ENCODE results near the gene SUMO3. TPM values are rescaled to one million over a fixed set of nuclear protein-coding genes. Genes with fewer than 3 reads are reported as not detected.

Gene SUMO3
- total RNA-seq, 2 experiments from 2014 or later: 60.3 to 85.5 TPM

DNA sequence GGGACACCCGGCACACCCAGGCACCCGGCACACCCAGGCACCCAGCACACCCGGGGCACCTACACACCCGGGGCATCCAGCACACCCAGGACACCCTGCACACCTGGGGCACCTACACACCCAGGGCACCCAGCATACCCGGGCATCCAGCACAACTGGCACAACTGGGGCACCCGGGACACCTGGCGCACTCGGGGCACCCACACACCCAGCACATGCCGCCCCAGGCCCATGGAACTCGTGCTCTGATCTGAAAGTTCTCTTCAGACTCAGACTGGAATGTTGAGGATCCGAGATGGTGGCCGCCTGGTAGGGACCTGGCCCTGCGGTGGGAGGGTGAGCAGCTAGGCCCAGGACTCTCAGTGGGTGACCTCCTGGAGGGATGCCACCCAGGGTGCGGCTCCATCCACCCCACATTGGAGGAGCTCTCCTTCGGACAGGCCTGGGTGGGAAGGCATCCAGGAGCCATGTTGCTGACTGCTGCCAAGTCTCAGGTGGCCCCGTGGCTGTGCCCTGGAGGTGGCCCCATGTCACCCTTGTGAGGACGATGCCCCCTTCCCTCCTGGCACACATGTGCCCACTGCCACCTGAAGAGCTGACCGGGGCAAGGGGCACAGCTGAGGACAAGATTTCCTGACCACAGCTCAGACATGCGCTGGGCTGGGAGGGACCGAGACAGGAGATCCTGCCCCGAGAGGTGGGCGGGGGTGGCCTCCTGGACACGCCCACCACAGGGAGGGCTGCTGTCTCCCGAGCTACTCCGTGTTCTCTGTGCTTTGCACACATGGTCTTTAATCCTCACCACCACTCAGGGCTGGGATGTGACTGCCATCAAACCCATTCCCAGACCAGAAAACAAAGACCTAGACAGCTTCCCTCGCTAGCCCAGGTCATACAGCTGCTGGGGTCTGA, 53.3 kb downstream of the SUMO3 start:
- Histone ChIP-seq H3K79me2 (ENCODE audit: insufficient read depth, low read depth, low read length) (no peaks in the 10 kb centered on the region), H3K27ac (ENCODE audit: low read depth, low read length, poor library complexity, severe bottlenecking) (no peak overlapping the region), H3K36me3 (ENCODE audit: insufficient read depth, low read length) (peaks cover 8% of the 10 kb centered on the region; the same call in 1 of the 2 replicates), H3K4me2 (ENCODE audit: low read length) (no peak overlapping the region), H3K9me2 (ENCODE audit: insufficient read depth, low read length) (no peaks in the 10 kb centered on the region), H4K20me1 (ENCODE audit: insufficient read depth, low read length) (no peaks in the 10 kb centered on the region), H2AFZ (ENCODE audit: low read length) (no peak overlapping the region), H3K4me1 (ENCODE audit: insufficient read depth, low read length, poor library complexity, severe bottlenecking) (no peaks in the 10 kb centered on the region), H3K9me3 (ENCODE audit: low read length) (no peaks in the 10 kb centered on the region), H3K4me3 (ENCODE audit: low read depth, low read length, poor library complexity, severe bottlenecking) (no peak overlapping the region)
- CTCF ChIA-PET (ENCODE audit: unreplicated experiment): interaction anchor here (0.6 kb wide), 1 partner anchor 115 kb away, joined by 3 read pairs; no protein-coding TSS in a partner anchor
- no peak for DNase-seq (ENCODE audit: low spot score)
- BruUV-seq (replicated peaks): no TSS peak
- no peak for TF ChIP-seq EZH2phosphoT487 (IDR thresholded peaks at IDR 0.05; ENCODE audit: borderline replicate concordance, low read depth, low read length)
- TF ChIP-seq CTCF (conservative IDR thresholded peaks at IDR 0.05; ENCODE audit: low read length): no peak
- intact Hi-C loops (cut with micrococcal nuclease; ENCODE audit: unreplicated experiment): no loop called here
- POLR2A ChIA-PET: no interaction called here

GRCh38 chr21:44763451-44764318, 54.2 kb downstream of the SUMO3 start:
- intact Hi-C loops (cut with micrococcal nuclease; ENCODE audit: unreplicated experiment): no loop called here
- Histone ChIP-seq H3K4me1 (ENCODE audit: insufficient read depth, low read length, poor library complexity, severe bottlenecking) (no peaks in the 10 kb centered on the region), H3K27ac (ENCODE audit: low read depth, low read length, poor library complexity, severe bottlenecking) (no peak overlapping the region), H4K20me1 (ENCODE audit: insufficient read depth, low read length) (no peaks in the 10 kb centered on the region), H3K9me2 (ENCODE audit: insufficient read depth, low read length) (no peaks in the 10 kb centered on the region), H3K4me3 (ENCODE audit: low read depth, low read length, poor library complexity, severe bottlenecking) (no peak overlapping the region), H3K4me2 (ENCODE audit: low read length) (no peak overlapping the region), H3K79me2 (ENCODE audit: insufficient read depth, low read depth, low read length) (no peaks in the 10 kb centered on the region), H3K9me3 (ENCODE audit: low read length) (no peaks in the 10 kb centered on the region), H2AFZ (ENCODE audit: low read length) (no peak overlapping the region), H3K36me3 (ENCODE audit: insufficient read depth, low read length) (peaks cover 5% of the 10 kb centered on the region; the same call in 1 of the 2 replicates)
- no TSS peak for BruUV-seq (replicated peaks)
- ChIA-PET CTCF (ENCODE audit: unreplicated experiment) (interaction anchor here (0.6 kb wide), 2 partner anchors 403 to 409 kb away, joined by 3 to 4 read pairs; no protein-coding TSS in a partner anchor), POLR2A (no interaction called here)
- TF ChIP-seq CTCF (conservative IDR thresholded peaks at IDR 0.05; ENCODE audit: low read length) (no peak), EZH2phosphoT487 (IDR thresholded peaks at IDR 0.05; ENCODE audit: borderline replicate concordance, low read depth, low read length) (no peak)
- DNase-seq (ENCODE audit: low spot score): no peak
